ENCODE measurements around the gene MAP7D3.

DNA sequence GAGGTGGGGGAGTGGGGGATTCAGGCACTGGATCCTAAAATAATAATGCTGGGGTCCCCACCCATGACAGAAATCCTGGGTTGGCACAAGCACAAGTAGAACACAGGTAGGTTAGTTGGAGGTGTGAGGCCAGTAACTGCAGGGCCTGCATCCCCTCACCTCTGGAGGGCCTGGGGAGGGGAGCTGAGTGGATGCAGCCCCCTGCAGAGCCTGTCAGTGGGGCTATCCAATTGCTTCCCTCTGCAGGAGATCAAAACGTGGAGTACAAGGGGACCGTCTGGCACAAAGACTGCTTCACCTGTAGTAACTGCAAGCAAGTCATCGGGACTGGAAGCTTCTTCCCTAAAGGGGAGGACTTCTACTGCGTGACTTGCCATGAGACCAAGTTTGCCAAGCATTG, 43.7 kb downstream of the MAP7D3 start:
- TF ChIP-seq, protein P1, sequence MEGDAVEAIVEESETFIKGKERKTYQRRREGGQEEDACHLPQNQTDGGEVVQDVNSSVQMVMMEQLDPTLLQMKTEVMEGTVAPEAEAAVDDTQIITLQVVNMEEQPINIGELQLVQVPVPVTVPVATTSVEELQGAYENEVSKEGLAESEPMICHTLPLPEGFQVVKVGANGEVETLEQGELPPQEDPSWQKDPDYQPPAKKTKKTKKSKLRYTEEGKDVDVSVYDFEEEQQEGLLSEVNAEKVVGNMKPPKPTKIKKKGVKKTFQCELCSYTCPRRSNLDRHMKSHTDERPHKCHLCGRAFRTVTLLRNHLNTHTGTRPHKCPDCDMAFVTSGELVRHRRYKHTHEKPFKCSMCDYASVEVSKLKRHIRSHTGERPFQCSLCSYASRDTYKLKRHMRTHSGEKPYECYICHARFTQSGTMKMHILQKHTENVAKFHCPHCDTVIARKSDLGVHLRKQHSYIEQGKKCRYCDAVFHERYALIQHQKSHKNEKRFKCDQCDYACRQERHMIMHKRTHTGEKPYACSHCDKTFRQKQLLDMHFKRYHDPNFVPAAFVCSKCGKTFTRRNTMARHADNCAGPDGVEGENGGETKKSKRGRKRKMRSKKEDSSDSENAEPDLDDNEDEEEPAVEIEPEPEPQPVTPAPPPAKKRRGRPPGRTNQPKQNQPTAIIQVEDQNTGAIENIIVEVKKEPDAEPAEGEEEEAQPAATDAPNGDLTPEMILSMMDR (IDR thresholded peaks at IDR 0.05): no peak
- TF ChIP-seq POLR2A (IDR thresholded peaks at IDR 0.05): no peak
